ENCODE results near the gene U2AF2. TPM values are rescaled to one million over a fixed set of nuclear protein-coding genes. Genes with fewer than 3 reads are reported as not detected.

U2AF2 gene
- total RNA-seq, 4 donors from 2014 or later, result 85.0 to 112 (median 99.7) TPM

- no peak for DNase-seq
- Histone ChIP-seq H3K36me3 (peaks cover 0 to 45% (median 0%) of the 10 kb centered on the region in 3 donors), H3K9me3 (no peaks in the 10 kb centered on the region), H3K27me3 (no peaks in the 10 kb centered on the region), H3K4me1 (peaks cover 0 to 6% (median 0%) of the 10 kb centered on the region in 3 donors), H3K27ac (no peak overlapping the region), H3K4me3 (no peak overlapping the region)
- TF ChIP-seq CTCF (IDR thresholded peaks at IDR 0.05) (no peak), POLR2A (IDR thresholded peaks at IDR 0.05) (no peak)
- intact Hi-C loops (cut with DNase I), result no loop called here
- 78 to 83% methylated on average over 2 to 13 of the region's 13 CpGs for WGBS, 2 donors
Observed at GRCh38 chr19:55702131-55702627, 47.3 kb downstream of the U2AF2 start.

DNA sequence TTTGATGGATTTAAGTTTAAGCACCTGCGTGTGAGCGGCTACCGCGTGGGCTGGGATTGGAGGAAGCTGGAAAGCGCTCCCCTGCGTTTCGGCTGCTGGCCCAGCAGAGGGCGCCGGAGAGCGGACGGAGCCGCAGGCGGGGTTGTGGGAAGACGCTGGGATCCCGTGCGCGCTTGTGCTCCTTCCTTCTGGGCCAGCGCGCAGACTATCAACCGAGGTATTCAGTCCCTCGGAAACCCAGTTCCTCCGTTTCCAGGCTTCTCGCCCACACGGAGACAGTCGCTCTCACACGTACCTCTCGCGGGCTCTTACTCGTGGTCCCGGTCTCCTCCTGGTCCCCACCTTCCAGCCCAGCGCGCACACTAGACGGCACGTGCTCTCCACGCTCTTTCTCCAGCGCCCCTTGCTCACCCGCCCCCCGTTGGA lies 49.0 kb downstream of the U2AF2 start:
- Histone ChIP-seq H3K9me3 (no peaks in the 10 kb centered on the region), H3K36me3 (peaks cover 0 to 29% (median 0%) of the 10 kb centered on the region in 3 donors), H3K27me3 (no peaks in the 10 kb centered on the region), H3K4me3 (no peak overlapping the region), H3K27ac (no peak overlapping the region), H3K4me1 (peaks cover 0 to 6% (median 0%) of the 10 kb centered on the region in 3 donors)
- no peak for TF ChIP-seq POLR2A (IDR thresholded peaks at IDR 0.05)
- peak; percentile 40 to 73 (median 54) for TF ChIP-seq CTCF (IDR thresholded peaks at IDR 0.05)
- intact Hi-C loops (cut with DNase I), result no loop called here
- DNase-seq, result no peak
- 64 to 71% methylated on average over 26 to 35 of the region's 38 CpGs for WGBS, 2 donors

- no peak for TF ChIP-seq POLR2A (IDR thresholded peaks at IDR 0.05)
- TF ChIP-seq CTCF (IDR thresholded peaks at IDR 0.05), result peak in 1 of 6 experiments; percentile 28
- H3K4me3 ChIP-seq, result no peak overlapping the region
- no peak overlapping the region for H3K27ac ChIP-seq
- no peaks in the 10 kb centered on the region for H3K27me3 ChIP-seq
- no peak for DNase-seq
- H3K4me1 ChIP-seq, result peaks cover 0 to 6% (median 0%) of the 10 kb centered on the region in 3 donors
- H3K36me3 ChIP-seq, result peaks cover 0 to 21% (median 0%) of the 10 kb centered on the region in 3 donors
- WGBS, 2 donors, result 90 to 95% methylated on average over 11 to 13 of the region's 15 CpGs
- H3K9me3 ChIP-seq, result no peaks in the 10 kb centered on the region
- intact Hi-C loops (cut with DNase I), result no loop called here
Observed at GRCh38 chr19:55704494-55705245, 49.8 kb downstream of the U2AF2 start.

DNA sequence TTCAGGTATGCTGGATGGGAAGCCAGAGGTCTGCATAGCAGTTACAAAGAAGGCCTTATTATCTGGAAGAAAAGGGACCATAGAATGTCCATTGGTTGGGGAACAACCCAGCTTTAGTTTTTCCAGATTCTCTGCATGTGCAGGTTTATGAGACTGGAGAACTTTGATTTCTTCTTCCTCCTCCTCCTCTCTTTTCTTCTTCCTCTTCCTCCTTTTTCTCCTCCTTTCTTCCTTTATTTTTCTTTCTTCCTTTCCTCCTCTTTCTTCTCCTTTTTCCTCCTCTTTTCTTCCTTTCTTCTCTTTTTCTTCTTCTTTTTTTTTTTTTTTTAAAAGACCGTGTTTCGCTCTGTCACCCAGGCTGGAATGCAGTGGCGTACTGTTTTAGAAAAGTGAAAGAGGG lies 51.1 kb downstream of the U2AF2 start:
- H3K4me3 ChIP-seq, result no peak overlapping the region
- no peaks in the 10 kb centered on the region for H3K9me3 ChIP-seq
- no peak overlapping the region for H3K27ac ChIP-seq
- no peak for TF ChIP-seq CTCF (IDR thresholded peaks at IDR 0.05)
- no peak for TF ChIP-seq POLR2A (IDR thresholded peaks at IDR 0.05)
- intact Hi-C loops (cut with DNase I), result no loop called here
- no peak for DNase-seq
- WGBS, 2 donors, result 80% methylated on average over 1 of the region's 3 CpGs; no CpG with 5 or more reads in 1 of the 2 donors
- peaks cover 0 to 8% (median 0%) of the 10 kb centered on the region in 3 donors for H3K36me3 ChIP-seq
- H3K4me1 ChIP-seq, result peaks cover 0 to 6% (median 0%) of the 10 kb centered on the region in 3 donors
- no peaks in the 10 kb centered on the region for H3K27me3 ChIP-seq

GRCh38 chr19:55711719-55712118 lies 56.9 kb downstream of the U2AF2 start:
- peaks cover 0 to 19% (median 0%) of the 10 kb centered on the region in 4 donors for H3K27me3 ChIP-seq
- no peak overlapping the region for H3K4me3 ChIP-seq
- no peak overlapping the region for H3K27ac ChIP-seq
- no peaks in the 10 kb centered on the region for H3K36me3 ChIP-seq
- H3K4me1 ChIP-seq, result no peaks in the 10 kb centered on the region
- intact Hi-C loops (cut with DNase I), result no loop called here
- 71% methylated on average over 18 of the region's 18 CpGs; no CpG with 5 or more reads in 1 of the 2 donors for WGBS, 2 donors
- H3K9me3 ChIP-seq, result no peaks in the 10 kb centered on the region
- TF ChIP-seq CTCF (IDR thresholded peaks at IDR 0.05) (no peak), POLR2A (IDR thresholded peaks at IDR 0.05) (no peak)
- no peak for DNase-seq

Measured in esophagus squamous epithelium (tissue), 5 donors.